SK-N-SH treated with all-trans-retinoic acid at 6 μM for 48 hours (cell line): Measurements from ENCODE around the gene SERP1.

Experiments used
- RARB ChIP-seq: fragments of 250-450 bp; sonication (Bioruptor Pico); IDR thresholded peaks from 2 replicates; pipeline ENCODE4 v1.8.0; 2021; ENCODE audit warnings: mild to moderate bottlenecking, moderate library complexity
- TF ChIP-seq, protein P1 (sequence below): fragments of 250-450 bp; sonication (Bioruptor Pico); IDR thresholded peaks from 2 replicates; pipeline ENCODE4 v1.8.0; 2020; ENCODE audit warnings: mild to moderate bottlenecking, moderate library complexity, borderline replicate concordance

DNA sequence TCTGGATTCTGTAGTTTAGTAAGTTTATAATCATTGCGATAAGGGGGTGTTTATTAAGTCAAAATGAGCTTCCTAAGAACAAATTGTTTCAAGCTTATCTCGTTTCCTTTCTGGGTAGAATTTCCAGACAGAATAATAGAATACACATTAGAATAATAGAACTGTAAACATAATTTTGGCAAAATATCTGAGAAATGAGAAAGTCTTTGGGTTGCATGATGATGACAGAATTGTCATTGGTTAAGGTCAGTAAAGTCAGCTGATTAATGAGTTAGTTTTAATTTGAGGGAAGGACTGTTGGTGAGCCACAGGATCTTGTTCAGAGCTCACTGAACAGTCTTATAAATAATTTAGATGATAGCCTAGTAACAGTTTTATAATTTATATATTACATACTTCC lies 10.5 kb upstream of the SERP1 start:
- no peak for TF ChIP-seq RARB (CRISPR knock-in tag)
- TF ChIP-seq, protein P1, sequence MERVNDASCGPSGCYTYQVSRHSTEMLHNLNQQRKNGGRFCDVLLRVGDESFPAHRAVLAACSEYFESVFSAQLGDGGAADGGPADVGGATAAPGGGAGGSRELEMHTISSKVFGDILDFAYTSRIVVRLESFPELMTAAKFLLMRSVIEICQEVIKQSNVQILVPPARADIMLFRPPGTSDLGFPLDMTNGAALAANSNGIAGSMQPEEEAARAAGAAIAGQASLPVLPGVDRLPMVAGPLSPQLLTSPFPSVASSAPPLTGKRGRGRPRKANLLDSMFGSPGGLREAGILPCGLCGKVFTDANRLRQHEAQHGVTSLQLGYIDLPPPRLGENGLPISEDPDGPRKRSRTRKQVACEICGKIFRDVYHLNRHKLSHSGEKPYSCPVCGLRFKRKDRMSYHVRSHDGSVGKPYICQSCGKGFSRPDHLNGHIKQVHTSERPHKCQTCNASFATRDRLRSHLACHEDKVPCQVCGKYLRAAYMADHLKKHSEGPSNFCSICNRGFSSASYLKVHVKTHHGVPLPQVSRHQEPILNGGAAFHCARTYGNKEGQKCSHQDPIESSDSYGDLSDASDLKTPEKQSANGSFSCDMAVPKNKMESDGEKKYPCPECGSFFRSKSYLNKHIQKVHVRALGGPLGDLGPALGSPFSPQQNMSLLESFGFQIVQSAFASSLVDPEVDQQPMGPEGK, result no peak
